ENCODE measurements around the gene TLR10. TPM values are rescaled to one million over a fixed set of nuclear protein-coding genes. Genes with fewer than 3 reads are reported as not detected.
A peak's percentile ranks its signal among the peaks of the same experiment; 100 is the strongest.

Gene TLR10
- total RNA-seq, 1 donor from 2014 or later, result 0.78 TPM

GRCh38 chr4:38749336-38749735 lies 33.5 kb downstream of the TLR10 start:
- no peaks in the 10 kb centered on the region for H3K4me1 ChIP-seq
- H3K36me3 ChIP-seq, result no peaks in the 10 kb centered on the region
- DNase-seq (no peak), ATAC-seq (no peak)
- no peak for TF ChIP-seq CTCF (IDR thresholded peaks at IDR 0.05)
- no peaks in the 10 kb centered on the region for H3K27me3 ChIP-seq
- intact Hi-C loops (cut with DNase I), result no loop called here
- no peak overlapping the region for H3K27ac ChIP-seq
- H3K4me3 ChIP-seq, result no peak overlapping the region
- H3K9me3 ChIP-seq, result no peaks in the 10 kb centered on the region

DNA sequence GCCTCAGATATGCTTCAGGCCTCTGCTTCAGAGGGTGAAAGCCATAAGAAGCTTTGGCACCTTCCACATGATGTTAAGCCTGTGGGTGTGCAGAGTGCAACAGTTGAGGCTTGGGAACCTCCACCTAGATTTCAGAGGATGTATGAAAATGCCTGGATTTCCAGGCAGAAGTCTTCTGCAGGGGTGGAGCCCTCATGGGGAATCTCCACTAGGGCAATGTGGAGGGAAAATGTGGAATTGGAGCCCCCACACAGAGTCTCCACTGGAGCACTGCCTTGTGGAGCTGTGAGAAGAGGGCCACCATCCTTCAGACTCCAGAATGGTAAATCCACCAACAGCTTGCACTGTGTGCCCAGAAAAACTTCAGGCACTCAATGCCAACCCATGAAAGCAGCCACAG lies 35.2 kb downstream of the TLR10 start:
- Histone ChIP-seq H3K27ac (no peak overlapping the region), H3K36me3 (no peaks in the 10 kb centered on the region), H3K4me1 (no peaks in the 10 kb centered on the region), H3K9me3 (no peaks in the 10 kb centered on the region), H3K4me3 (no peak overlapping the region), H3K27me3 (no peaks in the 10 kb centered on the region)
- DNase-seq (no peak), ATAC-seq (no peak)
- intact Hi-C loops (cut with DNase I), result no loop called here
- no peak for TF ChIP-seq CTCF (IDR thresholded peaks at IDR 0.05)

GRCh38 chr4:38745881-38746280 lies 36.9 kb downstream of the TLR10 start:
- Histone ChIP-seq H3K4me3 (no peak overlapping the region), H3K27me3 (no peaks in the 10 kb centered on the region), H3K27ac (no peak overlapping the region), H3K4me1 (no peaks in the 10 kb centered on the region), H3K36me3 (no peaks in the 10 kb centered on the region), H3K9me3 (no peaks in the 10 kb centered on the region)
- no peak for ATAC-seq
- no peak for TF ChIP-seq CTCF (IDR thresholded peaks at IDR 0.05)
- no peak for DNase-seq
- intact Hi-C loops (cut with DNase I), result no loop called here

DNA sequence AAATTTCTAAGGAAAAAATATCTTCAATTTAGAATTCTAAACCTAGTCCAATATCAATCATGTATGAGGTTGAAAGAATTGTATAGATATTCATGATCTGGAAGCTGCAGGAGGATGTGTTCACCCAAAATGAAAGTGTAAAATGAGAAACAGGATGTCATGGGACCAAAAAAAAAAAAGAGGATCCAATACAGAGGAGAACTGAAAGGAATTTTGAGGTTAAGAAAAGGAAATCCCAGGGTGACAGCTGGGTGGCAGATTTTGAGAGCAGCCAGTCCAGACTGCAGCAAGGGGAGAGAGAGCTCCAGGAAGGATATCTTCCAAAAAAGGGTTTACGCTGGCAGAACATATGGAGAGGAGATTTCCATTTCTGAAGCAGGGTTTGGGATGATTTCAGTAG lies 38.9 kb downstream of the TLR10 start:
- H3K27ac ChIP-seq, result no peak overlapping the region

DNA sequence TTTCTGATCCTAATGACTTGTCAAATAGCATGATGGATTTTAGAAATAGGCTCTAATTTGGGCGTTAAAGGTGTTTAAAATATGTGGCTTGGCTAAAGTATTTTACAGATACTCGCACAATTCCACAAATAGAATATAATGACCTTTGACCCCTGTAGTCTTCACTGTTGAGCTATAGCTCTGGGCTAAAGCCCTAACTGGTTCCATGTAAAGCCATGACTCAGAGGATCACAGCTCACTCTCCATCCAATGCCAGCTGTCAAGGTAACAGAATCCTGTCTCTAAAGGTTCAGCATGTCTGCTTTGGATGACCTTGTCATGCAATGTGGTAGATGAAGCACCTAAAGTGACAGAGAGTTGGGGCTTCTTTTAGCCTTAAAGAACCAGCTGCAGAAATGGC lies 42.5 kb downstream of the TLR10 start:
- no peak for DNase-seq
- TF ChIP-seq CTCF (IDR thresholded peaks at IDR 0.05), result no peak

More for the DNA sequence above, 38.9 kb downstream of the TLR10 start:
- ATAC-seq (peak; percentile 73), DNase-seq (no peak)
- Histone ChIP-seq H3K4me1 (no peaks in the 10 kb centered on the region), H3K9me3 (no peaks in the 10 kb centered on the region), H3K27me3 (no peaks in the 10 kb centered on the region), H3K4me3 (no peak overlapping the region), H3K36me3 (no peaks in the 10 kb centered on the region)
- intact Hi-C loops (cut with DNase I), result no loop called here
- TF ChIP-seq CTCF (IDR thresholded peaks at IDR 0.05), result no peak

More for the DNA sequence above, 42.5 kb downstream of the TLR10 start:
- H3K4me3 ChIP-seq, result no peak overlapping the region
- H3K4me1 ChIP-seq, result no peaks in the 10 kb centered on the region
- intact Hi-C loops (cut with DNase I), result no loop called here
- H3K9me3 ChIP-seq, result no peaks in the 10 kb centered on the region
- no peak for ATAC-seq
- H3K27me3 ChIP-seq, result no peaks in the 10 kb centered on the region
- H3K36me3 ChIP-seq, result no peaks in the 10 kb centered on the region
- H3K27ac ChIP-seq, result no peak overlapping the region
